Neutrophil (primary cell): ENCODE measurements around the gene KCNE2.

Experiments used
- H3K27ac ChIP-seq: fragments of 200-600 bp; sonication (generic); 2 replicates; pipeline ENCODE4 v1.5.1; 2016; ENCODE audit warnings: mild to moderate bottlenecking, moderate library complexity
- H3K27me3 ChIP-seq: fragments of 200-600 bp; sonication (generic); 2 replicates; pipeline ENCODE4 v1.6.0; 2016; ENCODE audit warnings: mild to moderate bottlenecking
- H3K36me3 ChIP-seq: fragments of 200-600 bp; sonication (generic); 2 replicates; pipeline ENCODE4 v1.5.1; 2017
- H3K4me1 ChIP-seq, 2 experiments: fragments of 200-600 bp in 1 of 2; sonication (generic) in 1 of 2; 1 replicate in 1 of 2; 2 replicates in 1 of 2; pipeline versions ENCODE4 v1.5.1 to v1.6.1; 2013 to 2016; ENCODE audit warnings: low read depth in 1 of 2, low read length in 1 of 2, mild to moderate bottlenecking in 1 of 2, moderate library complexity in 1 of 2; ENCODE audit not compliant: control insufficient read depth in 1 of 2, insufficient read depth in 1 of 2
- H3K4me3 ChIP-seq, 2 experiments: fragments of 200-600 bp in 1 of 2; sonication (generic) in 1 of 2; 1 replicate in 1 of 2; 2 replicates in 1 of 2; pipeline ENCODE4 v1.5.1; 2013 to 2016; ENCODE audit warnings: low read depth in 1 of 2, low read length in 1 of 2, mild to moderate bottlenecking in 1 of 2, moderate library complexity in 1 of 2
- H3K9me3 ChIP-seq: fragments of 200-600 bp; sonication (generic); 2 replicates; pipeline ENCODE4 v1.5.1; 2016
- CTCF ChIP-seq: fragments of 200-600 bp; sonication (generic); IDR thresholded peaks from 2 replicates; pipeline ENCODE4 v1.5.1; 2016; ENCODE audit warnings: antibody characterized with exemption

Gene KCNE2

GRCh38 chr21:34345091-34345871 lies 18.5 kb upstream of the KCNE2 start:
- no peak for TF ChIP-seq CTCF
- Histone ChIP-seq H3K36me3 (no peaks in the 10 kb centered on the region), H3K9me3 (no peaks in the 10 kb centered on the region)

DNA sequence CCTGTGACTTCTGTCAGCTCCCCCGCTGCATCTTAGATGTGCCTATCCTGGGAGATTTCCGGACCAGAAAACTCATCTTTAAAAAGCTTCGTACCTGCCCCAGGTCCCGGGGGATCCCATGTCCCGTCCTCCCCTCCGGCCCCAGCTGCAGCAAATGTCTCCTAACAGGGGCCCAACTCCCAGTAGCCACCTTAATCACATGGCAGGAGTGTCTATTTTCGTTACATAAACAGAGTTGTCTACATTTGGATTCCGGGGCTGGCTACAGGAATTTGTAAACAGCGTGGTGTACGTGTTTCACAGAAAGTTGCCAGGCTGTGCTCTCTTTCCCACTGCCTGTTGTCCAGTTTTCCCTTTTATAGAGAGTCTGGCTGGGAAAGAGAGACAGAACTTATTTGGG lies 17.9 kb upstream of the KCNE2 start:
- H3K36me3 ChIP-seq, result no peaks in the 10 kb centered on the region
- peaks cover 6% of the 10 kb centered on the region for H3K27me3 ChIP-seq
- H3K9me3 ChIP-seq, result no peaks in the 10 kb centered on the region
- no peak for TF ChIP-seq CTCF
- H3K27ac ChIP-seq, result no peak overlapping the region
- no peak overlapping the region for H3K4me3 ChIP-seq
- H3K4me1 ChIP-seq, result no peaks in the 10 kb centered on the region

More at GRCh38 chr21:34345091-34345871, 18.5 kb upstream of the KCNE2 start:
- no peaks in the 10 kb centered on the region for H3K4me1 ChIP-seq
- no peak overlapping the region for H3K4me3 ChIP-seq
- H3K27me3 ChIP-seq, result peaks cover 6% of the 10 kb centered on the region
- no peak overlapping the region for H3K27ac ChIP-seq

- H3K36me3 ChIP-seq, result no peaks in the 10 kb centered on the region
- H3K27ac ChIP-seq, result no peak overlapping the region
- H3K9me3 ChIP-seq, result no peaks in the 10 kb centered on the region
- H3K4me1 ChIP-seq, result no peaks in the 10 kb centered on the region
- H3K4me3 ChIP-seq, result no peak overlapping the region
- no peak for TF ChIP-seq CTCF
- peaks cover 6% of the 10 kb centered on the region for H3K27me3 ChIP-seq
Observed at GRCh38 chr21:34348890-34349519, 14.8 kb upstream of the KCNE2 start.

DNA sequence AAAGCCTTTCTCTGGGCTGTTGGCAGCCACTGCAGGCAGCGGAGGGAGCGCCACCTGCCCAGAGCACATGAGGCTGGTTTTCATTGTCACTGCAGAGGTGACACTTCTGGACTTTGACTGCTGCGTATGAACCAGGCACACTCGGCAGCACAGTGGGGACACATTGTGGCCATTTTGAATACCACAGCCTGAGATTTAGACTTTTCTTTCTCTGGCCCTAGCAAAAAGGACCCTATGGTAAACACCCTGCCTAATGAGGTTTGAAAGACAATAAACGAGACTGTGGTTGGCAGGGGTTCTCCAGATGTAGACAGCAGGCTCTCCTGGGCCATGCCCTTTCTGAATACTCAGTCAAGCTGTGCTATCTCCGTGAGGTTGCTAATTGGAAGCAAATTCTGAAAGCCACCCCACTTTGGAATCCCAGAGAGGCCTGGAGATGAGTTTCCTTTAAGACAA lies 12.0 kb upstream of the KCNE2 start:
- Histone ChIP-seq H3K4me3 (no peak overlapping the region), H3K4me1 (no peaks in the 10 kb centered on the region), H3K27me3 (peaks cover 12% of the 10 kb centered on the region), H3K9me3 (no peaks in the 10 kb centered on the region), H3K36me3 (no peaks in the 10 kb centered on the region), H3K27ac (no peak overlapping the region)
- no peak for TF ChIP-seq CTCF

- no peak overlapping the region for H3K27ac ChIP-seq
- no peaks in the 10 kb centered on the region for H3K36me3 ChIP-seq
- no peaks in the 10 kb centered on the region for H3K9me3 ChIP-seq
- peaks cover 17% of the 10 kb centered on the region for H3K27me3 ChIP-seq
- no peak overlapping the region for H3K4me3 ChIP-seq
- no peak for TF ChIP-seq CTCF
- no peaks in the 10 kb centered on the region for H3K4me1 ChIP-seq
Observed at GRCh38 chr21:34352556-34352955, 11.2 kb upstream of the KCNE2 start.
